Cardiac muscle cell (in vitro differentiated cells and primary cell): ENCODE data around the gene DOK6. TPM values are rescaled to one million over a fixed set of nuclear protein-coding genes. Genes with fewer than 3 reads are reported as not detected.

Source experiments
- DNase-seq, 2 donors: peaks; one replicate each; pipeline versions ENCODE4 v3.0.0 to v3.0.0-alpha.2; 2010 to 2017; ENCODE audit warnings: low read depth in 1 of 2, low spot score in 1 of 2
- H3K27ac ChIP-seq: fragments of 200-600 bp; sonication (generic); 2 replicates; pipeline ENCODE4 v1.5.1; 2016
- H3K27me3 ChIP-seq: fragments of 200-600 bp; sonication (generic); 2 replicates; pipeline ENCODE4 v1.6.0; 2016; ENCODE audit warnings: control low read depth
- H3K36me3 ChIP-seq: fragments of 200-600 bp; sonication (generic); 2 replicates; pipeline ENCODE4 v1.5.1; 2016; ENCODE audit warnings: control low read depth
- H3K4me1 ChIP-seq: fragments of 200-600 bp; sonication (generic); 2 replicates; pipeline ENCODE4 v1.8.1; 2017; ENCODE audit warnings: low read depth, mild to moderate bottlenecking, mixed run types
- H3K4me3 ChIP-seq: fragments of 200-600 bp; sonication (generic); 2 replicates; pipeline ENCODE4 v1.5.1; 2016; ENCODE audit warnings: mild to moderate bottlenecking
- H3K9me3 ChIP-seq: fragments of 200-600 bp; sonication (generic); 2 replicates; pipeline ENCODE4 v1.5.1; 2017; ENCODE audit warnings: low read depth, mild to moderate bottlenecking, control low read depth
- CTCF ChIP-seq: IDR thresholded peaks from 2 replicates; pipeline ENCODE4 v1.5.1; 2012; ENCODE audit warnings: low read depth, mild to moderate bottlenecking, low read length
- polyA plus RNA-seq: library from polyadenylated mRNA; unstranded; fragments of >200 nt; fragmentation: Nextera tagmentation; extraction: Ambion mirVana; gene quantifications from 2 replicates; pipeline ENCODE4 v1.2.1, GENCODE V29; 2016
- total RNA-seq: library from RNA; depleted of rRNA; stranded (reverse); fragments of >200 nt; gene quantifications from 2 replicates; pipeline ENCODE4 v1.2.3, GENCODE V29; 2016

DOK6 gene
- total and polyA plus RNA-seq, 2 experiments from 2014 or later, result 13.2 to 13.9 TPM

DNA sequence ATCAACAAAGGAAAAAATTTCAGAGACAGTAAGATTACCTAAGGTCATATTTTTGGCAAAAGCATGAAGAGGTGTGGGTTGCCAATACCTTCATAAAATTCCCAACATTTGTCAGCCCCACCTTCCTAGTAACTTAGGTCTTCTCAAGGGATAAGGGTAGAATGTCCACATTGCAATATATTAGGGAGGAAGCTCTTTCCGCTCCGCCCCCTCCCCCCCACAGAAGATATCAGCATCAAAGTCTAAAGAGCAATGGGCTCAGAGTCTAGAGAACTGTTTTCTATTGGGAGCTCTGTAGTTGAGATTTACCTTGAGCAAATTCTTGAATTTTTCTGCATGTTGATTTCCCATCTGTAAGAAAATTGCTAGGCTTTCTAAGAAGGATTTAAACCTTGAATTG lies 346.7 kb downstream of the DOK6 start:
- Histone ChIP-seq H3K4me3 (no peak overlapping the region), H3K27me3 (no peaks in the 10 kb centered on the region), H3K27ac (no peak overlapping the region), H3K36me3 (no peaks in the 10 kb centered on the region), H3K4me1 (no peaks in the 10 kb centered on the region), H3K9me3 (no peaks in the 10 kb centered on the region)
- DNase-seq, result no peak
- TF ChIP-seq CTCF, result no peak

GRCh38 chr18:69752737-69753380 lies 352.2 kb downstream of the DOK6 start:
- Histone ChIP-seq H3K36me3 (no peaks in the 10 kb centered on the region), H3K9me3 (no peaks in the 10 kb centered on the region), H3K27ac (no peak overlapping the region), H3K27me3 (no peaks in the 10 kb centered on the region), H3K4me3 (no peak overlapping the region), H3K4me1 (no peaks in the 10 kb centered on the region)
- no peak for TF ChIP-seq CTCF
- no peak for DNase-seq

GRCh38 chr18:69754108-69754507 lies 353.4 kb downstream of the DOK6 start:
- no peaks in the 10 kb centered on the region for H3K4me1 ChIP-seq
- no peaks in the 10 kb centered on the region for H3K27me3 ChIP-seq
- no peak overlapping the region for H3K27ac ChIP-seq

DNA sequence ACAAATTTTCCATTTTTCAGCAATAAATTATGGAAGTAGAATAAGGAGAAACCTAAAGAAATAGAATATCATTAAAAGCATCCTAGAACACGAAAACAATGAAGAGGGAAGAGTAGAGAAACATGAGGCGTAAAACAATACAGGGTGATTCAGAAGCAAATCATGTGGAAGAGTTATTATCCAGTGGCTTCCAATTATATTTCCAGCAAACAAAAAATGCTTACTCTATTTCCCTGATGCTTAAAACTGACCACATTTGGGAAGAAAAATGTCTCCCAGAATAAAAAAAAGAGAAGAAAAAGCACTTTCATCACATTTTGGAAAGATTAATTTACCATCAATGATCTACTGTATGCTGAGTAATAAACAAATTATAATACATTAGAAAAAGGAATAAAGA lies 354.4 kb downstream of the DOK6 start:
- no peak overlapping the region for H3K4me3 ChIP-seq
- H3K9me3 ChIP-seq, result no peaks in the 10 kb centered on the region
- no peak for TF ChIP-seq CTCF
- no peaks in the 10 kb centered on the region for H3K27me3 ChIP-seq
- DNase-seq, result no peak
- H3K36me3 ChIP-seq, result no peaks in the 10 kb centered on the region
- no peak overlapping the region for H3K27ac ChIP-seq
- H3K4me1 ChIP-seq, result no peaks in the 10 kb centered on the region

More at GRCh38 chr18:69754108-69754507, 353.4 kb downstream of the DOK6 start:
- H3K4me3 ChIP-seq, result no peak overlapping the region
- TF ChIP-seq CTCF, result no peak
- DNase-seq, result no peak
- no peaks in the 10 kb centered on the region for H3K9me3 ChIP-seq
- no peaks in the 10 kb centered on the region for H3K36me3 ChIP-seq

DNA sequence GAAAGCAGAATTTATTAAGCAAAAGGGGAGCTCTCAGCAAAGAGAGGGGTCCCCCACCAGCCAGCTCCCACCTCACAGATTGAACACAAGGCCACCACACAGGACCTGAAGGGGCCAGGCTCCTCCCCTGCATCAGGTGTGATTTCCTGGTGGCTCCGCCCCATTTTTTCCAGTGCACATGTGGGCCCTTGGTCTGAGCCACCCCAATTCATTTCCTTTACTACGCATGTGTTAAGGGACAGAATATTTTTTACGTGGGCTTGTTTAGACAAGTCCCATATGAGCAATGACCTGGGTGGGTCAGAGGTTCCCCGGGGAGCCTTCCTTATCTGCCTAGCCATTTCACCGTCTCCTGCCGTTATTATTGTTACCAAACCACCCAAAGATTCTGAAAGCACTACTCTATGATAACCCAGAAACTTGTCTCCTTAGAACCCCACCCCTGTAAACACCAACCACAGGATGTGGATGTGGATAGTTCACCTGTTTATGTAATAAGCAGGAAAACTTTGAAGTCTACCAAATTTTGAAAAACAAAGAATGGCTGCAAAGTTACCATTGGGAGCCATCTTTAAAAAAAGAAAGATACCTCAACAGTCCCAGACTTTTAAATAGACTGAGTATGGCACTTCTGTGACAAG lies 355.3 kb downstream of the DOK6 start:
- no peak for TF ChIP-seq CTCF
- Histone ChIP-seq H3K4me3 (no peak overlapping the region), H3K9me3 (no peaks in the 10 kb centered on the region), H3K36me3 (no peaks in the 10 kb centered on the region), H3K27me3 (no peaks in the 10 kb centered on the region), H3K27ac (no peak overlapping the region), H3K4me1 (no peaks in the 10 kb centered on the region)
- no peak for DNase-seq
